ENCODE data around the gene FAM120A.

DNA sequence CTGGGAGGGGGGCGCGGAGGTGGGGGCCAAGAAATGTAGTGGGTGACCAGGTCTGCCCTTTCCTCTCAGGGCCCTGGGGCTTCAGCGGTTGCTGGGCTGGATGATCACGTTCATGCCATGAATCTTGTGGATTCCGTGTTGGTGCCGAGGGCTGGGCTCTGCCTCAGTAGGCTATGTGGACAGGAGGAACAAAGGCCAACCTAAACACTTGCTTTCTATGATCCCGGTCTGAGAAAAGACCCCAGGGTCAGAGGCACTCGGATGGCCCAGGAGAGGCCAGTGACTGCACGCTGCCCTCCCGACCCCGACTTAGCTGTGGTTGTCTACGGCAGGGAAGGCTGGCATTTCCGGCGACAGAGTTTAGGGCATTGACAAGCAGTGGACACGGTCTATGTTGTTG lies 151.5 kb downstream of the FAM120A start:
- TF ChIP-seq, protein P1, sequence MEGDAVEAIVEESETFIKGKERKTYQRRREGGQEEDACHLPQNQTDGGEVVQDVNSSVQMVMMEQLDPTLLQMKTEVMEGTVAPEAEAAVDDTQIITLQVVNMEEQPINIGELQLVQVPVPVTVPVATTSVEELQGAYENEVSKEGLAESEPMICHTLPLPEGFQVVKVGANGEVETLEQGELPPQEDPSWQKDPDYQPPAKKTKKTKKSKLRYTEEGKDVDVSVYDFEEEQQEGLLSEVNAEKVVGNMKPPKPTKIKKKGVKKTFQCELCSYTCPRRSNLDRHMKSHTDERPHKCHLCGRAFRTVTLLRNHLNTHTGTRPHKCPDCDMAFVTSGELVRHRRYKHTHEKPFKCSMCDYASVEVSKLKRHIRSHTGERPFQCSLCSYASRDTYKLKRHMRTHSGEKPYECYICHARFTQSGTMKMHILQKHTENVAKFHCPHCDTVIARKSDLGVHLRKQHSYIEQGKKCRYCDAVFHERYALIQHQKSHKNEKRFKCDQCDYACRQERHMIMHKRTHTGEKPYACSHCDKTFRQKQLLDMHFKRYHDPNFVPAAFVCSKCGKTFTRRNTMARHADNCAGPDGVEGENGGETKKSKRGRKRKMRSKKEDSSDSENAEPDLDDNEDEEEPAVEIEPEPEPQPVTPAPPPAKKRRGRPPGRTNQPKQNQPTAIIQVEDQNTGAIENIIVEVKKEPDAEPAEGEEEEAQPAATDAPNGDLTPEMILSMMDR (IDR thresholded peaks at IDR 0.05), result no peak
- TF ChIP-seq POLR2A (IDR thresholded peaks at IDR 0.05), result no peak
